NCI-H1694 (cell line): ENCODE measurements around the gene PLCD3.

ENCODE experiments used
- DNase-seq: peaks from one replicate; lab custom pipeline; 2025; lab: John Stamatoyannopoulos, UW

The PLCD3 gene

GRCh38 chr17:45117848-45118646, 14.3 kb downstream of the PLCD3 start:
- no peak for DNase-seq

- DNase-seq = no peak
Measured at GRCh38 chr17:45117334-45117733, 15.0 kb downstream of the PLCD3 start.

GRCh38 chr17:45116434-45117016, 15.8 kb downstream of the PLCD3 start:
- DNase-seq = no peak

GRCh38 chr17:45115871-45116270, 16.4 kb downstream of the PLCD3 start:
- DNase-seq = no peak

- DNase-seq = no peak
Measured at GRCh38 chr17:45115015-45115625, 17.2 kb downstream of the PLCD3 start.

GRCh38 chr17:45114117-45114932, 18.0 kb downstream of the PLCD3 start:
- no peak for DNase-seq

- DNase-seq = no peak
Measured at GRCh38 chr17:45113424-45113754, 18.9 kb downstream of the PLCD3 start.

- DNase-seq = no peak
Measured at GRCh38 chr17:45112559-45113423, 19.5 kb downstream of the PLCD3 start.

GRCh38 chr17:45111850-45112249, 20.5 kb downstream of the PLCD3 start:
- no peak for DNase-seq

GRCh38 chr17:45110676-45111611, 21.4 kb downstream of the PLCD3 start:
- DNase-seq = no peak

- no peak for DNase-seq
Measured at GRCh38 chr17:45108595-45109521, 23.5 kb downstream of the PLCD3 start.

- DNase-seq = no peak
Measured at GRCh38 chr17:45108051-45108450, 24.3 kb downstream of the PLCD3 start.

- no peak for DNase-seq
Measured at GRCh38 chr17:45107293-45108010, 24.9 kb downstream of the PLCD3 start.

GRCh38 chr17:45106582-45106981, 25.7 kb downstream of the PLCD3 start:
- DNase-seq = no peak

GRCh38 chr17:45106096-45106495, 26.2 kb downstream of the PLCD3 start:
- no peak for DNase-seq

- DNase-seq = no peak
Measured at GRCh38 chr17:45104907-45105624, 27.2 kb downstream of the PLCD3 start.

GRCh38 chr17:45104497-45104896, 27.8 kb downstream of the PLCD3 start:
- no peak for DNase-seq

GRCh38 chr17:45104029-45104428, 28.3 kb downstream of the PLCD3 start:
- no peak for DNase-seq
